H1 (cell line): ENCODE data around the gene SMIM35. TPM values are rescaled to one million over a fixed set of nuclear protein-coding genes. Genes with fewer than 3 reads are reported as not detected.

Experiments used
- CTCF ChIA-PET: fragments of 300-600 bp; sonication (Branson Sonifier 250); formaldehyde crosslinking; loops from one replicate; lab custom pipeline; 2021; ENCODE audit not compliant: partially characterized antibody; lab: Charles Lee
- POLR2A ChIA-PET: fragments of 300-600 bp; sonication (Branson Sonifier 250); formaldehyde crosslinking; loops from one replicate; lab custom pipeline; 2021; ENCODE audit warnings: inconsistent platforms; ENCODE audit not compliant: partially characterized antibody; lab: Charles Lee
- DNase-seq, 2 experiments: peaks; one replicate each; pipeline versions ENCODE4 v3.0.0 to v3.0.0-alpha.2; 2010 to 2022; ENCODE audit warnings: low spot score in 2 of 2, low read depth in 1 of 2, mixed read lengths in 1 of 2
- FAIRE-seq: peaks from 2 replicates; lab custom pipeline; 2011; peaks lifted over from hg19 to GRCh38; lab: Jason Lieb, UNC
- H2AFZ ChIP-seq: 2 replicates; pipeline ENCODE4 v1.8.1; 2012; ENCODE audit warnings: low read length, inconsistent platforms
- H2AK5ac ChIP-seq: 2 replicates; pipeline ENCODE4 v1.6.1; 2013; ENCODE audit warnings: low read depth, low read length
- H2BK120ac ChIP-seq: replicated peaks from 2 replicates; pipeline ENCODE3; 2013; ENCODE audit warnings: low read depth, low read length, inconsistent platforms
- H2BK12ac ChIP-seq: 2 replicates; pipeline ENCODE4 v1.6.1; 2013; ENCODE audit warnings: low read depth, low read length
- H2BK15ac ChIP-seq: 2 replicates; pipeline ENCODE4 v1.6.1; 2013; ENCODE audit warnings: low read length
- H2BK20ac ChIP-seq: 2 replicates; pipeline ENCODE4 v1.6.1; 2013; ENCODE audit warnings: low read length
- H2BK5ac ChIP-seq: 2 replicates; pipeline ENCODE4 v1.6.1; 2013; ENCODE audit warnings: low read depth, low read length
- H3K14ac ChIP-seq: 2 replicates; pipeline ENCODE4 v1.6.1; 2013; ENCODE audit warnings: inconsistent platforms; ENCODE audit not compliant: insufficient read length
- H3K18ac ChIP-seq: 2 replicates; pipeline ENCODE4 v1.6.1; 2013; ENCODE audit warnings: low read length; ENCODE audit errors: extremely low read depth
- H3K23ac ChIP-seq: 2 replicates; pipeline ENCODE4 v1.6.1; 2013; ENCODE audit warnings: inconsistent platforms; ENCODE audit not compliant: insufficient read length
- H3K23me2 ChIP-seq: 2 replicates; pipeline ENCODE4 v1.6.1; 2013; ENCODE audit warnings: low read depth, low read length
- H3K27ac ChIP-seq: 2 replicates; pipeline ENCODE4 v1.6.1; 2011; ENCODE audit warnings: low read depth, low read length, inconsistent platforms
- H3K27me3 ChIP-seq, 4 experiments: replicated peaks in 1 of 4; 1 replicate in 1 of 4; 2 replicates in 3 of 4; pipeline versions ENCODE4 v1.6.1 to v1.8.1; 2011 to 2013; ENCODE audit warnings: low read length in 3 of 4, mild to moderate bottlenecking in 3 of 4, inconsistent platforms in 2 of 4, mixed read lengths in 2 of 4, moderate library complexity in 1 of 4; ENCODE audit not compliant: control insufficient read depth in 3 of 4, insufficient read depth in 3 of 4; ENCODE audit errors: extremely low read depth in 1 of 4
- H3K36me3 ChIP-seq, 4 experiments: 2 replicates each; pipeline versions ENCODE4 v1.6.1 to v1.8.1; 2011 to 2013; ENCODE audit warnings: mild to moderate bottlenecking in 4 of 4, low read length in 3 of 4, moderate library complexity in 2 of 4, control low read depth in 1 of 4, inconsistent platforms in 1 of 4; ENCODE audit not compliant: insufficient read depth in 4 of 4, control insufficient read depth in 2 of 4
- H3K4ac ChIP-seq: replicated peaks from 2 replicates; pipeline ENCODE3; 2013; ENCODE audit warnings: low read length, low read depth, mixed read lengths, inconsistent platforms; ENCODE audit not compliant: insufficient read length
- H3K4me1 ChIP-seq, 4 experiments: replicated peaks in 1 of 4; 1 replicate in 1 of 4; 2 replicates in 3 of 4; pipeline versions ENCODE4 v1.6.1 to v1.8.1; 2011 to 2013; ENCODE audit warnings: low read length in 3 of 4, inconsistent platforms in 2 of 4, mixed read lengths in 1 of 4; ENCODE audit not compliant: insufficient read depth in 4 of 4, control insufficient read depth in 3 of 4
- H3K4me2 ChIP-seq, 2 experiments: 2 replicates each; pipeline versions ENCODE4 v1.6.1 to v1.8.1; 2011 to 2013; ENCODE audit warnings: low read depth in 2 of 2, low read length in 2 of 2, control low read depth in 1 of 2, inconsistent platforms in 1 of 2, mild to moderate bottlenecking in 1 of 2; ENCODE audit not compliant: insufficient read depth in 1 of 2
- H3K4me3 ChIP-seq, 4 experiments: fragments of 200-600, 300-600 bp in 1 of 4; sonication (generic), shearing (Covaris generic), sonication (Bioruptor Twin) in 1 of 4; 2 replicates each; pipeline versions ENCODE4 v1.5.1 to v1.8.1; 2011 to 2016; ENCODE audit warnings: low read length in 4 of 4, low read depth in 3 of 4, control low read depth in 2 of 4, inconsistent platforms in 2 of 4, mild to moderate bottlenecking in 2 of 4, mixed read lengths in 1 of 4, moderate library complexity in 1 of 4; ENCODE audit not compliant: insufficient read depth in 2 of 4; ENCODE audit errors: extremely low read depth in 1 of 4
- H3K56ac ChIP-seq: replicated peaks from 2 replicates; pipeline ENCODE3; 2013; ENCODE audit warnings: low read depth, mild to moderate bottlenecking, mixed read lengths, low read length, inconsistent platforms; ENCODE audit not compliant: insufficient read length
- H3K79me1 ChIP-seq: 2 replicates; pipeline ENCODE4 v1.6.1; 2013; ENCODE audit warnings: low read depth, low read length, control low read depth
- H3K79me2 ChIP-seq, 2 experiments: 2 replicates each; pipeline versions ENCODE4 v1.6.1 to v1.8.1; 2012 to 2013; ENCODE audit warnings: low read length in 2 of 2, mild to moderate bottlenecking in 2 of 2, inconsistent platforms in 1 of 2; ENCODE audit not compliant: insufficient read depth in 2 of 2, control insufficient read depth in 1 of 2
- H3K9ac ChIP-seq, 4 experiments: replicated peaks in 1 of 4; 1 replicate in 1 of 4; 2 replicates in 3 of 4; pipeline versions ENCODE4 v1.6.1 to v1.8.1; 2011 to 2013; ENCODE audit warnings: low read depth in 3 of 4, low read length in 3 of 4, control low read depth in 2 of 4, mild to moderate bottlenecking in 2 of 4, moderate library complexity in 2 of 4, inconsistent platforms in 1 of 4; ENCODE audit errors: extremely low read depth in 1 of 4
- H3K9me3 ChIP-seq, 2 experiments: 2 replicates each; pipeline versions ENCODE4 v1.6.1 to v1.8.1; 2012 to 2013; ENCODE audit warnings: mild to moderate bottlenecking in 2 of 2, moderate library complexity in 2 of 2, control low read depth in 1 of 2, inconsistent platforms in 1 of 2, low read depth in 1 of 2, low read length in 1 of 2, mixed read lengths in 1 of 2; ENCODE audit not compliant: insufficient read depth in 2 of 2
- H4K20me1 ChIP-seq, 2 experiments: replicated peaks in 1 of 2; 2 replicates each; pipeline versions ENCODE3 to v1.8.1; 2011 to 2013; ENCODE audit warnings: inconsistent platforms in 2 of 2, low read length in 2 of 2, mild to moderate bottlenecking in 1 of 2; ENCODE audit not compliant: insufficient read depth in 2 of 2, control insufficient read depth in 1 of 2
- H4K5ac ChIP-seq: 2 replicates; pipeline ENCODE4 v1.6.1; 2013; ENCODE audit warnings: low read length, low read depth, mixed read lengths, inconsistent platforms; ENCODE audit not compliant: insufficient read length
- H4K8ac ChIP-seq: 2 replicates; pipeline ENCODE4 v1.8.0; 2013; ENCODE audit warnings: mild to moderate bottlenecking, moderate library complexity, low read length, inconsistent platforms; ENCODE audit not compliant: insufficient read depth; ENCODE audit errors: extremely low read depth
- H4K91ac ChIP-seq: replicated peaks from 2 replicates; pipeline ENCODE3; 2013; ENCODE audit warnings: low read length, mixed read lengths, inconsistent platforms; ENCODE audit not compliant: insufficient read length
- ASH2L ChIP-seq: fragments of 200-600, 300-600 bp; sonication (generic); IDR thresholded peaks from one replicate; pipeline ENCODE4 v1.7.1; 2017; ENCODE audit warnings: low read length
- CBX5 ChIP-seq: fragments of 300-800, 300-1000 bp; sonication (generic); IDR thresholded peaks from 2 replicates; pipeline ENCODE4 v1.7.1; 2016; ENCODE audit warnings: antibody characterized with exemption, low read length, low read depth
- CREB1 ChIP-seq: IDR thresholded peaks from 2 replicates; pipeline ENCODE4 v1.6.1; 2012; ENCODE audit warnings: inconsistent platforms
- EGR1 ChIP-seq: IDR thresholded peaks from 2 replicates; pipeline ENCODE4 v1.6.1; 2011; ENCODE audit warnings: low read depth, low read length, borderline replicate concordance
- FOSL1 ChIP-seq: IDR thresholded peaks from 2 replicates; pipeline ENCODE4 v1.6.1; 2011; ENCODE audit warnings: mild to moderate bottlenecking, low read depth, low read length, moderate library complexity; ENCODE audit not compliant: insufficient read depth
- JUND ChIP-seq: IDR thresholded peaks from 2 replicates; pipeline ENCODE4 v1.6.1; 2011; ENCODE audit warnings: mild to moderate bottlenecking, improper control_type of control experiment, low read length
- PHF8 ChIP-seq: fragments of 200-600 bp; sonication (generic); conservative IDR thresholded peaks from 2 replicates; pipeline ENCODE4 v1.7.1; 2012; ENCODE audit warnings: low read depth, mild to moderate bottlenecking, inconsistent platforms, low read length, moderate library complexity
- RNF2 ChIP-seq: fragments of 200-900, 300-1000 bp; sonication (generic); IDR thresholded peaks from 2 replicates; pipeline ENCODE4 v1.7.1; 2016; ENCODE audit warnings: borderline replicate concordance, low read depth, mild to moderate bottlenecking, antibody characterized with exemption, low read length; ENCODE audit not compliant: poor library complexity, severe bottlenecking; ENCODE audit errors: missing control alignments
- SIN3A ChIP-seq, 2 experiments: IDR thresholded peaks in 1 of 2; conservative IDR thresholded peaks in 1 of 2; 2 replicates each; pipeline ENCODE4 v1.6.1; 2011 to 2012; ENCODE audit warnings: low read length in 2 of 2, improper control_type of control experiment in 1 of 2, low read depth in 1 of 2, mild to moderate bottlenecking in 1 of 2
- SP1 ChIP-seq: IDR thresholded peaks from 2 replicates; pipeline ENCODE4 v1.6.1; 2011; ENCODE audit warnings: low read depth, low read length
- SP2 ChIP-seq: IDR thresholded peaks from 2 replicates; pipeline ENCODE4 v1.6.1; 2012; ENCODE audit warnings: mild to moderate bottlenecking, low read length, inconsistent platforms
- SUZ12 ChIP-seq: fragments of 200-600 bp; sonication (generic); IDR thresholded peaks from 2 replicates; pipeline ENCODE4 v1.6.1; 2012; ENCODE audit warnings: mild to moderate bottlenecking, inconsistent platforms, low read length, moderate library complexity, mixed read lengths
- TAF1 ChIP-seq: IDR thresholded peaks from 2 replicates; pipeline ENCODE4 v1.6.1; 2011; ENCODE audit warnings: mild to moderate bottlenecking, low read depth, low read length
- WGBS, 2 experiments: shearing (Covaris generic) in 1 of 2; methylation state at CpG; one replicate each; pipeline versions ENCODE4 v1.1.6 to v1.1.7; 2013 to 2015; ENCODE audit warnings: low lambda C conversion rate in 2 of 2, mixed read lengths in 2 of 2, inconsistent platforms in 1 of 2, low coverage in 1 of 2, missing lambda C conversion rate in 1 of 2; ENCODE audit not compliant: insufficient replicate concordance in 2 of 2, insufficient coverage in 1 of 2, insufficient read length in 1 of 2; ENCODE audit errors: extremely low coverage in 1 of 2, missing lambda C conversion rate in 1 of 2; 5-methylcytosine and 5-hydroxymethylcytosine counted together
- polyA plus RNA-seq, 7 experiments: library from polyadenylated mRNA; depleted of rRNA in 3 of 7; stranded (reverse) in 5 of 7; unstranded in 2 of 7; fragments of >200 nt in 5 of 7; fragments of 200-250 nt in 2 of 7; gene quantifications; 1 replicate in 5 of 7; 2 replicates in 1 of 7; 4 replicates in 1 of 7; pipeline versions ENCODE4 v1.2.1 to v1.2.3, GENCODE V29; 2011 to 2013; ENCODE audit warnings: missing spikeins in 2 of 7, mixed read lengths in 2 of 7
- total RNA-seq: library from RNA; stranded (reverse); fragmentation: NEBNext Ultra II Directional; extraction: Animal tissue kit (Norgen Biotek cat#: 25700); gene quantifications from 2 replicates; pipeline ENCODE4 v1.2.1, GENCODE V29; 2021
- TF ChIP-seq, protein P1 (sequence below): IDR thresholded peaks from 2 replicates; pipeline ENCODE4 v1.6.1; 2011; ENCODE audit warnings: low read length, improper control_type of control experiment

Gene SMIM35
- total and polyA plus RNA-seq, 2 of the 8 experiments (the other 6 are each of a cell fraction or from before 2014, with no cell fraction given): not detected

DNA sequence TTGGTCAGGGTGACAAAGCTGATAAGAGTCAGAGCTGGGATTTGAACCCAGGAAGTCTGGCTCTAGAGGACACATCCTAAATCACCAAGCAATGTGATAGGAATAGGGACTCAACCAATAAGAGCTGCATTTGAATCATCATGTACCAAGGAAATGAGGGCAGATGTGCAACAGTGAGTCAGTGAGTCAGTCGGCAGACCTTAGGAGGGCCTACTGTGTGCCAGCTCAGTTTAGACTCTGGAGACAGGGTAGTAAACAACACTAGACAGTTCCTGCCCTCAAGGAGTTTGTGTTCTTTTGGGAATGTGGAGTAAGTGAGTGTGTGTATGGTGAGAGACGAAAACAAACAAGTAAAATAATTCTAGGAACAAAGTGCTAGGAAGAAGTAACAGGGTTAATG is 89.4 kb downstream of the SMIM35 start:
- ChIA-PET POLR2A (no interaction called here), CTCF (interaction anchor here (1.2 to 2.9 kb wide), 6 partner anchors 8 to 180 kb away, joined by 4 to 8 read pairs (median 5); no protein-coding TSS in a partner anchor)
- Histone ChIP-seq H3K4me1 (peaks cover 0 to 6% (median 3%) of the 10 kb centered on the region in 4 experiments; a peak in 4 of 7 replicates), H3K27ac (no peak overlapping the region), H2BK5ac (no peak overlapping the region), H3K14ac (no peak overlapping the region), H2BK120ac (no peak overlapping the region), H3K4me3 (no peak overlapping the region), H4K20me1 (no peaks in the 10 kb centered on the region), H3K36me3 (no peaks in the 10 kb centered on the region), H2AK5ac (no peak overlapping the region), H3K4ac (no peak overlapping the region), H3K27me3 (peaks cover 0 to 2% (median 0%) of the 10 kb centered on the region in 4 experiments; a peak in 1 of 7 replicates), H3K9ac (no peak overlapping the region), H3K18ac (no peak overlapping the region), H4K91ac (no peak overlapping the region), H2AFZ (no peak overlapping the region), H2BK20ac (no peak overlapping the region), H2BK12ac (no peak overlapping the region), H3K23ac (no peak overlapping the region), H2BK15ac (no peak overlapping the region), H3K23me2 (no peaks in the 10 kb centered on the region), H3K9me3 (no peaks in the 10 kb centered on the region), H4K5ac (no peak overlapping the region), H3K4me2 (no peak overlapping the region), H3K79me1 (no peaks in the 10 kb centered on the region), H4K8ac (no peak overlapping the region), H3K79me2 (no peaks in the 10 kb centered on the region), H3K56ac (no peak overlapping the region)
- FAIRE-seq (no peak), DNase-seq (no peak)
- 88 to 100% methylated on average over 1 to 2 of the region's 2 CpGs for WGBS, 2 experiments
- TF ChIP-seq SUZ12 (no peak), ASH2L (no peak), RNF2 (no peak), CBX5 (no peak), FOSL1 (no peak), PHF8 (no peak), JUND (no peak), CREB1 (no peak), SP1 (no peak), EGR1 (no peak), TAF1 (no peak), SP2 (no peak), SIN3A (conservative IDR thresholded peaks at IDR 0.05 in 1 of 2, IDR thresholded peaks at IDR 0.05 in 1 of 2; ENCODE audit: low read depth in 1 of 2, low read length in 2 of 2) (no peak)
- TF ChIP-seq, protein P1, sequence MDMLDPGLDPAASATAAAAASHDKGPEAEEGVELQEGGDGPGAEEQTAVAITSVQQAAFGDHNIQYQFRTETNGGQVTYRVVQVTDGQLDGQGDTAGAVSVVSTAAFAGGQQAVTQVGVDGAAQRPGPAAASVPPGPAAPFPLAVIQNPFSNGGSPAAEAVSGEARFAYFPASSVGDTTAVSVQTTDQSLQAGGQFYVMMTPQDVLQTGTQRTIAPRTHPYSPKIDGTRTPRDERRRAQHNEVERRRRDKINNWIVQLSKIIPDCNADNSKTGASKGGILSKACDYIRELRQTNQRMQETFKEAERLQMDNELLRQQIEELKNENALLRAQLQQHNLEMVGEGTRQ: no peak
